CD8-positive, alpha-beta memory T cell (primary cell): Measurements from ENCODE around the gene ALG5. TPM values are rescaled to one million over a fixed set of nuclear protein-coding genes. Genes with fewer than 3 reads are reported as not detected.

Experiments used
- CTCF ChIA-PET: fragments of 350-600 bp; sonication (Branson Sonifier 250); formaldehyde crosslinking; loops from one replicate; lab custom pipeline; 2021; ENCODE audit warnings: antibody characterized with exemption; lab: Charles Lee
- POLR2A ChIA-PET: fragments of 350-600 bp; sonication (Branson Sonifier 250); formaldehyde crosslinking; loops from one replicate; lab custom pipeline; 2021; ENCODE audit warnings: antibody characterized with exemption; lab: Charles Lee
- DNase-seq, 5 donors: peaks; one replicate each; pipeline versions ENCODE4 v3.0.0 to v3.0.0-alpha.2; 2020 to 2022; ENCODE audit warnings: mixed read lengths in 1 of 5
- H3K27ac ChIP-seq: one replicate; pipeline ENCODE4 v1.7.0; 2013; ENCODE audit warnings: low read depth, mild to moderate bottlenecking, low read length, moderate library complexity
- H3K27me3 ChIP-seq: 2 replicates; pipeline ENCODE4 v1.7.0; 2013; ENCODE audit warnings: low read length, mild to moderate bottlenecking; ENCODE audit not compliant: insufficient read depth, poor library complexity, severe bottlenecking
- H3K36me3 ChIP-seq: 2 replicates; pipeline ENCODE4 v1.7.0; 2013; ENCODE audit warnings: mild to moderate bottlenecking, low read length, moderate library complexity; ENCODE audit not compliant: insufficient read depth
- H3K4me1 ChIP-seq: 2 replicates; pipeline ENCODE4 v1.7.0; 2013; ENCODE audit warnings: mild to moderate bottlenecking, low read length, moderate library complexity; ENCODE audit not compliant: insufficient read depth
- H3K4me3 ChIP-seq: 2 replicates; pipeline ENCODE4 v1.7.0; 2013; ENCODE audit warnings: mild to moderate bottlenecking, low read length
- H3K9me3 ChIP-seq: 2 replicates; pipeline ENCODE4 v1.7.0; 2013; ENCODE audit warnings: mild to moderate bottlenecking, low read length
- H3K27ac Mint-ChIP-seq, 8 donors: one replicate each; pipeline ENCODE4 v1.8.0; 2020 to 2021; ENCODE audit warnings: mixed read lengths in 8 of 8, mild to moderate bottlenecking in 6 of 8, inconsistent platforms in 3 of 8, moderate library complexity in 3 of 8
- H3K27me3 Mint-ChIP-seq, 2 donors: one replicate each; pipeline ENCODE4 v1.8.0; 2020 to 2021; ENCODE audit warnings: mixed read lengths in 2 of 2, mild to moderate bottlenecking in 1 of 2, moderate library complexity in 1 of 2
- H3K36me3 Mint-ChIP-seq, 3 donors: one replicate each; pipeline ENCODE4 v1.8.0; 2020 to 2021; ENCODE audit warnings: mixed read lengths in 3 of 3, inconsistent platforms in 1 of 3, mild to moderate bottlenecking in 1 of 3
- H3K4me1 Mint-ChIP-seq, 3 donors: one replicate each; pipeline ENCODE4 v1.8.0; 2020 to 2021; ENCODE audit warnings: mixed read lengths in 3 of 3, inconsistent platforms in 1 of 3, mild to moderate bottlenecking in 1 of 3
- H3K4me3 Mint-ChIP-seq, 7 donors: one replicate each; pipeline ENCODE4 v1.8.0; 2020 to 2021; ENCODE audit warnings: mixed read lengths in 7 of 7, mild to moderate bottlenecking in 6 of 7, moderate library complexity in 4 of 7, inconsistent platforms in 2 of 7
- H3K9me3 Mint-ChIP-seq, 5 donors: one replicate each; pipeline ENCODE4 v1.8.0; 2020 to 2022; ENCODE audit warnings: mixed read lengths in 5 of 5, mild to moderate bottlenecking in 3 of 5, moderate library complexity in 2 of 5, inconsistent platforms in 1 of 5
- polyA plus RNA-seq: library from polyadenylated mRNA; unstranded; fragments of 300-500 nt; fragmentation: Illumina TruSeq; gene quantifications from one replicate; pipeline ENCODE4 v1.2.3, GENCODE V29; 2021
- total RNA-seq, 2 experiments: library from RNA; stranded (reverse); gene quantifications; one replicate each; pipeline ENCODE4 v1.2.3, GENCODE V29; 2021

Gene ALG5
- total and polyA plus RNA-seq, 3 experiments from 2014 or later: 46.0 to 85.0 (median 47.9) TPM

- Histone ChIP-seq H3K27ac (no peak overlapping the region), H3K27me3 (no peaks in the 10 kb centered on the region), H3K4me3 (no peak overlapping the region), H3K36me3 (no peaks in the 10 kb centered on the region), H3K4me1 (no peaks in the 10 kb centered on the region), H3K9me3 (no peaks in the 10 kb centered on the region)
- no peak for DNase-seq
- no peak overlapping the region for H3K27ac Mint-ChIP-seq
- no peaks in the 10 kb centered on the region for H3K36me3 Mint-ChIP-seq
- peaks cover 19 to 50% of the 10 kb centered on the region in 2 donors for H3K27me3 Mint-ChIP-seq
- ChIA-PET CTCF (no interaction called here), POLR2A (no interaction called here)
- no peaks in the 10 kb centered on the region for H3K9me3 Mint-ChIP-seq
- H3K4me3 Mint-ChIP-seq: no peak overlapping the region
- no peaks in the 10 kb centered on the region for H3K4me1 Mint-ChIP-seq
Measured at GRCh38 chr13:36912973-36913372, 86.2 kb downstream of the ALG5 start.

- DNase-seq: no peak
- Histone ChIP-seq H3K9me3 (no peaks in the 10 kb centered on the region), H3K4me3 (no peak overlapping the region), H3K27ac (no peak overlapping the region), H3K4me1 (no peaks in the 10 kb centered on the region), H3K27me3 (no peaks in the 10 kb centered on the region), H3K36me3 (no peaks in the 10 kb centered on the region)
- Mint-ChIP-seq H3K9me3 (no peaks in the 10 kb centered on the region), H3K4me3 (no peak overlapping the region), H3K36me3 (no peaks in the 10 kb centered on the region), H3K27ac (no peak overlapping the region), H3K4me1 (no peaks in the 10 kb centered on the region), H3K27me3 (peaks cover 19 to 44% of the 10 kb centered on the region in 2 donors)
- ChIA-PET CTCF (no interaction called here), POLR2A (no interaction called here)
Measured at GRCh38 chr13:36912369-36912768, 86.8 kb downstream of the ALG5 start.

- DNase-seq: no peak
- ChIA-PET CTCF (no interaction called here), POLR2A (no interaction called here)
- H3K4me1 Mint-ChIP-seq: no peaks in the 10 kb centered on the region
- Histone ChIP-seq H3K9me3 (no peaks in the 10 kb centered on the region), H3K4me3 (no peak overlapping the region), H3K27ac (no peak overlapping the region), H3K27me3 (no peaks in the 10 kb centered on the region), H3K4me1 (no peaks in the 10 kb centered on the region), H3K36me3 (no peaks in the 10 kb centered on the region)
- no peaks in the 10 kb centered on the region for H3K36me3 Mint-ChIP-seq
- H3K27me3 Mint-ChIP-seq: peaks cover 18 to 38% of the 10 kb centered on the region in 2 donors
- H3K9me3 Mint-ChIP-seq: no peaks in the 10 kb centered on the region
- H3K4me3 Mint-ChIP-seq: no peak overlapping the region
- H3K27ac Mint-ChIP-seq: no peak overlapping the region
Measured at GRCh38 chr13:36910545-36910944, 88.6 kb downstream of the ALG5 start.

DNA sequence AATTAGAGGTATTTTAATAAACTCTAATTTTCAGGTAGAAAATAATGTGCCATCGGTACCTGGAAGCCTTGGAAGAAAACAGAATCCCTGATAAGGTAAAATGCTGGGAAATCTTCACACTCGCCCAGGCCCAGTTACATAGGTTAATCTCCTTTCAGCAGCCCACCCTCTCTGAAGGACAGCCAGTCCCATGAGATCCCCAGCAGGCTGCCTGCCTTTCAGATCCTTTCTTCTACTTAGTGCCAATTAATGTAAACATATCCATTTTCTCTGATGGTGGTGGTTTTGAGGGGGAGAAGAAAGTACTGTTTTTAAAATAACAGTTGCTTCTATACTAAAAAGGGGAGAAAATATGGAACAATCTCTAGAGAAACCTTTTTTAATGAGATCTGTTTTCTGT lies 91.3 kb downstream of the ALG5 start:
- no peak overlapping the region for H3K27ac ChIP-seq
- H3K9me3 ChIP-seq: no peaks in the 10 kb centered on the region
- H3K9me3 Mint-ChIP-seq: no peaks in the 10 kb centered on the region
- H3K27me3 Mint-ChIP-seq: peaks cover 14 to 48% of the 10 kb centered on the region in 2 donors
- no peaks in the 10 kb centered on the region for H3K36me3 ChIP-seq
- no peak overlapping the region for H3K4me3 ChIP-seq
- H3K27me3 ChIP-seq: no peaks in the 10 kb centered on the region
- no peaks in the 10 kb centered on the region for H3K4me1 Mint-ChIP-seq
- no peaks in the 10 kb centered on the region for H3K4me1 ChIP-seq
- H3K4me3 Mint-ChIP-seq: no peak overlapping the region
- ChIA-PET POLR2A (no interaction called here), CTCF (no interaction called here)
- H3K36me3 Mint-ChIP-seq: no peaks in the 10 kb centered on the region
- no peak overlapping the region for H3K27ac Mint-ChIP-seq
- DNase-seq: no peak

DNA sequence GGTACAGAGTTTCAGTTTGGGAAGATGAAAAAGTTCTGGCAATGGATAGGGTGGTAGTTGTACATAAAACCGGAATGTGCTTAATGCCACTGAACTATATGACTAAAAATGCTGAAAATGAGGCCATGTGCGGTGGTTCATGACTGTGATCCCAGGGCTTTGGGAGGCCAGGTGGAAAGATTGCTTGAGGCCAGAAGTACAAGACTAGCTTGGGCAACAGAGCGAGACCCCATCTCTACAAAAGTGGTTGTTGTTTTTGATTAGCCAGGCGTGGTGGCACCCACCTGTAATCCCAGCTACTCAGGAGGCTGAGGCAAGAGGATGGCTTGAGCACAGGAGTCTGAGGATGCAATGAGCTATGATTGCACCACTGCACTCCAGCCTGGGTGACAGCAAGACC lies 91.9 kb downstream of the ALG5 start:
- H3K4me1 ChIP-seq: no peaks in the 10 kb centered on the region
- no peaks in the 10 kb centered on the region for H3K9me3 Mint-ChIP-seq
- DNase-seq: no peak
- ChIA-PET POLR2A (no interaction called here), CTCF (no interaction called here)
- no peak overlapping the region for H3K4me3 ChIP-seq
- H3K9me3 ChIP-seq: no peaks in the 10 kb centered on the region
- H3K27me3 Mint-ChIP-seq: peaks cover 14 to 48% of the 10 kb centered on the region in 2 donors
- no peaks in the 10 kb centered on the region for H3K36me3 Mint-ChIP-seq
- no peaks in the 10 kb centered on the region for H3K36me3 ChIP-seq
- H3K27me3 ChIP-seq: no peaks in the 10 kb centered on the region
- no peak overlapping the region for H3K4me3 Mint-ChIP-seq
- no peak overlapping the region for H3K27ac Mint-ChIP-seq
- no peak overlapping the region for H3K27ac ChIP-seq
- H3K4me1 Mint-ChIP-seq: no peaks in the 10 kb centered on the region

GRCh38 chr13:36905944-36906343 lies 93.2 kb downstream of the ALG5 start:
- H3K36me3 Mint-ChIP-seq: no peaks in the 10 kb centered on the region
- H3K9me3 ChIP-seq: no peaks in the 10 kb centered on the region
- H3K36me3 ChIP-seq: no peaks in the 10 kb centered on the region
- no peak overlapping the region for H3K4me3 Mint-ChIP-seq
- no peak overlapping the region for H3K4me3 ChIP-seq
- no peaks in the 10 kb centered on the region for H3K9me3 Mint-ChIP-seq
- peaks cover 10 to 54% of the 10 kb centered on the region in 2 donors for H3K27me3 Mint-ChIP-seq
- no peaks in the 10 kb centered on the region for H3K4me1 Mint-ChIP-seq
- no peak for DNase-seq
- no peak overlapping the region for H3K27ac ChIP-seq
- H3K27ac Mint-ChIP-seq: no peak overlapping the region
- ChIA-PET CTCF (no interaction called here), POLR2A (no interaction called here)
- H3K27me3 ChIP-seq: no peaks in the 10 kb centered on the region
- no peaks in the 10 kb centered on the region for H3K4me1 ChIP-seq

GRCh38 chr13:36903925-36904595 lies 95.1 kb downstream of the ALG5 start:
- CTCF ChIA-PET: no interaction called here
- Mint-ChIP-seq H3K36me3 (no peaks in the 10 kb centered on the region), H3K4me3 (no peak overlapping the region), H3K27me3 (peaks cover 10 to 54% of the 10 kb centered on the region in 2 donors), H3K4me1 (no peaks in the 10 kb centered on the region), H3K9me3 (peaks cover 0 to 3% (median 0%) of the 10 kb centered on the region in 5 donors), H3K27ac (no peak overlapping the region)
- H3K9me3 ChIP-seq: no peaks in the 10 kb centered on the region
- POLR2A ChIA-PET: no interaction called here
- H3K4me1 ChIP-seq: no peaks in the 10 kb centered on the region
- no peaks in the 10 kb centered on the region for H3K27me3 ChIP-seq
- no peak overlapping the region for H3K4me3 ChIP-seq
- no peaks in the 10 kb centered on the region for H3K36me3 ChIP-seq
- H3K27ac ChIP-seq: no peak overlapping the region
- no peak for DNase-seq
